Stimulated activated CD8-positive, alpha-beta memory T cell treated with anti-CD3 and anti-CD28 coated beads, Interleukin-4, amount 100 ng/mL, for 4 hours (primary cell): ENCODE data around the gene TTC7B.

Source experiments
- DNase-seq, 2 donors: peaks; one replicate each; pipeline ENCODE4 v3.0.0-alpha.2; 2020; ENCODE audit warnings: low read depth in 2 of 2, low spot score in 1 of 2

The TTC7B gene

GRCh38 chr14:90742252-90742651 lies 74.0 kb downstream of the TTC7B start:
- no peak for DNase-seq

- DNase-seq, result no peak
Measured at GRCh38 chr14:90741682-90741946, 74.6 kb downstream of the TTC7B start.

- no peak for DNase-seq
Measured at GRCh38 chr14:90740946-90741681, 75.1 kb downstream of the TTC7B start.

GRCh38 chr14:90740081-90740480 lies 76.1 kb downstream of the TTC7B start:
- DNase-seq, result no peak

- DNase-seq, result no peak
Measured at GRCh38 chr14:90739318-90740068, 76.7 kb downstream of the TTC7B start.

GRCh38 chr14:90733139-90733808 lies 83.0 kb downstream of the TTC7B start:
- no peak for DNase-seq

- DNase-seq, result no peak
Measured at GRCh38 chr14:90732718-90733117, 83.5 kb downstream of the TTC7B start.

GRCh38 chr14:90732139-90732538 lies 84.1 kb downstream of the TTC7B start:
- no peak for DNase-seq

GRCh38 chr14:90731487-90731886 lies 84.7 kb downstream of the TTC7B start:
- no peak for DNase-seq

GRCh38 chr14:90730206-90730766 lies 85.9 kb downstream of the TTC7B start:
- no peak for DNase-seq

- DNase-seq, result no peak
Measured at GRCh38 chr14:90728951-90729350, 87.3 kb downstream of the TTC7B start.

- no peak for DNase-seq
Measured at GRCh38 chr14:90727082-90727481, 89.1 kb downstream of the TTC7B start.

GRCh38 chr14:90726656-90727055 lies 89.6 kb downstream of the TTC7B start:
- no peak for DNase-seq

GRCh38 chr14:90724866-90725265 lies 91.4 kb downstream of the TTC7B start:
- DNase-seq, result no peak

- no peak for DNase-seq
Measured at GRCh38 chr14:90722590-90722989, 93.6 kb downstream of the TTC7B start.

GRCh38 chr14:90721619-90722305 lies 94.5 kb downstream of the TTC7B start:
- no peak for DNase-seq

GRCh38 chr14:90720832-90721231 lies 95.4 kb downstream of the TTC7B start:
- no peak for DNase-seq

- no peak for DNase-seq
Measured at GRCh38 chr14:90720336-90720735, 95.9 kb downstream of the TTC7B start.

- no peak for DNase-seq
Measured at GRCh38 chr14:90717916-90718315, 98.3 kb downstream of the TTC7B start.

- DNase-seq, result no peak
Measured at GRCh38 chr14:90715993-90716392, 100.2 kb downstream of the TTC7B start.

- DNase-seq, result no peak
Measured at GRCh38 chr14:90715495-90715894, 100.7 kb downstream of the TTC7B start.
